Calu3 (cell line): Measurements from ENCODE around the gene CKS1B. TPM values are rescaled to one million over a fixed set of nuclear protein-coding genes. Genes with fewer than 3 reads are reported as not detected.

Experiments used
- BruUV-seq: library from RNA; stranded (reverse); fragments of 400-500 nt; replicated peaks from 2 replicates; lab custom pipeline; 2021; lab: Mats Ljungman, UMichigan
- CTCF ChIA-PET: fragments of 300-600 bp; sonication (Branson Sonifier 250); formaldehyde crosslinking; loops from one replicate; lab custom pipeline; 2022; ENCODE audit warnings: antibody characterized with exemption; lab: Charles Lee
- DNase-seq: peaks from one replicate; pipeline ENCODE4 v3.0.0; 2022
- H3K27ac Mint-ChIP-seq: one replicate; pipeline ENCODE4 v1.8.0; 2022; ENCODE audit warnings: mixed read lengths; ENCODE audit not compliant: unreplicated experiment
- H3K27me3 Mint-ChIP-seq: one replicate; pipeline ENCODE4 v1.8.0; 2022; ENCODE audit warnings: mixed read lengths; ENCODE audit not compliant: unreplicated experiment
- H3K36me3 Mint-ChIP-seq: one replicate; pipeline ENCODE4 v1.8.0; 2022; ENCODE audit warnings: mild to moderate bottlenecking, moderate library complexity, mixed read lengths; ENCODE audit not compliant: insufficient read depth, unreplicated experiment
- H3K4me1 Mint-ChIP-seq: one replicate; pipeline ENCODE4 v1.8.0; 2022; ENCODE audit warnings: mild to moderate bottlenecking, low read depth, mixed read lengths; ENCODE audit not compliant: unreplicated experiment
- H3K4me3 Mint-ChIP-seq: one replicate; pipeline ENCODE4 v1.8.0; 2022; ENCODE audit warnings: mild to moderate bottlenecking, low read depth, moderate library complexity, mixed read lengths; ENCODE audit not compliant: unreplicated experiment
- H3K9me3 Mint-ChIP-seq: one replicate; pipeline ENCODE4 v1.8.0; 2022; ENCODE audit warnings: low read depth, mixed read lengths; ENCODE audit not compliant: unreplicated experiment
- CTCF ChIP-seq: fragments of 200-600 bp; IDR thresholded peaks from one replicate; pipeline ENCODE4 v1.8.0; 2022; ENCODE audit warnings: antibody characterized with exemption; ENCODE audit not compliant: unreplicated experiment
- intact Hi-C: fragments of 100-400 bp; cut with micrococcal nuclease; formaldehyde crosslinking; loops from one replicate; pipeline ENCODE4 v1.10.0; 2022; ENCODE audit not compliant: unreplicated experiment
- total RNA-seq: library from RNA; stranded (reverse); gene quantifications from 2 replicates; pipeline ENCODE4 v1.2.3, GENCODE V29; 2022

The CKS1B gene
- total RNA-seq, 1 experiment from 2014 or later = 230 TPM

- CTCF ChIA-PET = interaction anchor here (0.6 to 1.7 kb wide), 7 partner anchors 12 to 372 kb away, joined by 3 to 5 read pairs (median 4); partner anchors contain the start of gene PBXIP1
- peak overlapping the region; percentile 23 for H3K4me3 Mint-ChIP-seq
- TF ChIP-seq CTCF = no peak
- H3K4me1 Mint-ChIP-seq = peaks cover 18% of the 10 kb centered on the region
- H3K27me3 Mint-ChIP-seq = no peaks in the 10 kb centered on the region
- no TSS peak for BruUV-seq
- peaks cover 25% of the 10 kb centered on the region for H3K36me3 Mint-ChIP-seq
- H3K27ac Mint-ChIP-seq = peak overlapping the region; percentile 70
- DNase-seq = peak; percentile 92
- intact Hi-C loops = loop anchor here (10.0 kb wide), 1 partner anchor 167 kb away; no protein-coding TSS in a partner anchor
- H3K9me3 Mint-ChIP-seq = no peaks in the 10 kb centered on the region
Observed at GRCh38 chr1:154931940-154932487, 42.5 kb upstream of the CKS1B start.

- TF ChIP-seq CTCF = no peak
- Mint-ChIP-seq H3K27me3 (no peaks in the 10 kb centered on the region), H3K4me3 (no peak overlapping the region), H3K27ac (no peak overlapping the region), H3K4me1 (peaks cover 41% of the 10 kb centered on the region), H3K36me3 (peaks cover 29% of the 10 kb centered on the region), H3K9me3 (no peaks in the 10 kb centered on the region)
- CTCF ChIA-PET = no interaction called here
- no TSS peak for BruUV-seq
- DNase-seq = no peak
- intact Hi-C loops = loop anchor here (10.0 kb wide), 1 partner anchor 170 kb away; no protein-coding TSS in a partner anchor
Observed at GRCh38 chr1:154934358-154934948, 40.0 kb upstream of the CKS1B start.

GRCh38 chr1:154935749-154936554, 38.5 kb upstream of the CKS1B start:
- Mint-ChIP-seq H3K4me3 (peak overlapping the region; percentile 95), H3K27me3 (no peaks in the 10 kb centered on the region), H3K27ac (peak overlapping the region; percentile 99), H3K36me3 (peaks cover 29% of the 10 kb centered on the region), H3K9me3 (no peaks in the 10 kb centered on the region), H3K4me1 (peaks cover 50% of the 10 kb centered on the region)
- CTCF ChIA-PET = interaction anchor here (0.6 to 1.6 kb wide), 9 partner anchors 9 to 237 kb away, joined by 3 to 5 read pairs (median 3); partner anchors contain the start of genes ADAM15, KRTCAP2 and PBXIP1
- intact Hi-C loops = loop anchor here (10.0 kb wide), 1 partner anchor 171 kb away; no protein-coding TSS in a partner anchor
- DNase-seq = peak; percentile 28
- no peak for TF ChIP-seq CTCF
- TSS peak; percentile 64 for BruUV-seq

- H3K36me3 Mint-ChIP-seq = peaks cover 26% of the 10 kb centered on the region
- BruUV-seq = no TSS peak
- peak; percentile 97 for DNase-seq
- H3K9me3 Mint-ChIP-seq = no peaks in the 10 kb centered on the region
- intact Hi-C loops = loop anchor here (10.0 kb wide), 1 partner anchor 172 kb away; no protein-coding TSS in a partner anchor
- peak within 1 kb of the TSS; percentile 95 for H3K4me3 Mint-ChIP-seq
- H3K27me3 Mint-ChIP-seq = no peaks in the 10 kb centered on the region
- peak within 1 kb of the TSS; percentile 99 for H3K27ac Mint-ChIP-seq
- TF ChIP-seq CTCF = peak; percentile 26
- H3K4me1 Mint-ChIP-seq = peaks cover 50% of the 10 kb centered on the region
- CTCF ChIA-PET = interaction anchor here (0.6 to 1.6 kb wide), 9 partner anchors 8 to 236 kb away, joined by 3 to 5 read pairs (median 3); partner anchors contain the start of genes ADAM15, KRTCAP2 and PBXIP1
Observed at GRCh38 chr1:154936555-154937084, 37.9 kb upstream of the CKS1B start, which contains the start of gene PMVK. Gene PMVK, minus strand, starts transcription at chr1:154936719. Its CDS starts 34 bp downstream, at chr1:154936685.
